Tibial artery (tissue), 4 donors: ENCODE results near the gene SLC9A3.

Experiments
- DNase-seq, 2 donors: peaks; one replicate each; pipeline ENCODE4 v3.0.0-alpha.2; 2019
- H3K27ac ChIP-seq, 2 donors: fragments of 200-600 bp; sonication (generic) in 1 of 2; 1 replicate in 1 of 2; 2 replicates in 1 of 2; pipeline ENCODE4 v1.5.1; 2018 to 2019; ENCODE audit warnings: mild to moderate bottlenecking in 1 of 2
- H3K27me3 ChIP-seq, 2 donors: fragments of 200-600 bp; sonication (generic) in 1 of 2; one replicate each; pipeline versions ENCODE4 v1.5.1 to v1.6.0; 2016 to 2019
- H3K36me3 ChIP-seq, 3 donors: fragments of 200-600 bp; sonication (generic) in 2 of 3; one replicate each; pipeline ENCODE4 v1.5.1; 2016 to 2019; ENCODE audit warnings: mild to moderate bottlenecking in 2 of 3
- H3K4me1 ChIP-seq, 4 donors: fragments of 200-600 bp; sonication (generic) in 2 of 4; 1 replicate in 3 of 4; 2 replicates in 1 of 4; pipeline ENCODE4 v1.5.1; 2016 to 2019
- H3K4me3 ChIP-seq, 2 donors: fragments of 200-600 bp; sonication (generic) in 1 of 2; 1 replicate in 1 of 2; 2 replicates in 1 of 2; pipeline ENCODE4 v1.5.1; 2018 to 2019; ENCODE audit warnings: mild to moderate bottlenecking in 2 of 2
- H3K9me3 ChIP-seq, 3 donors: fragments of 200-600 bp; sonication (generic) in 1 of 3; one replicate each; pipeline ENCODE4 v1.5.1; 2016 to 2019
- CTCF ChIP-seq, 2 experiments: fragments of 200-600 bp in 1 of 2; fragments of 450-650 bp in 1 of 2; IDR thresholded peaks; one replicate each; pipeline ENCODE4 v1.5.1; 2017 to 2019; ENCODE audit warnings: antibody characterized with exemption in 2 of 2, mild to moderate bottlenecking in 1 of 2, moderate library complexity in 1 of 2
- intact Hi-C: fragments of 100-400 bp; cut with DNase I; formaldehyde crosslinking; loops from one replicate; pipeline ENCODE4 v1.15.0; 2023; ENCODE audit warnings: low total_unique reads

Gene SLC9A3

DNA sequence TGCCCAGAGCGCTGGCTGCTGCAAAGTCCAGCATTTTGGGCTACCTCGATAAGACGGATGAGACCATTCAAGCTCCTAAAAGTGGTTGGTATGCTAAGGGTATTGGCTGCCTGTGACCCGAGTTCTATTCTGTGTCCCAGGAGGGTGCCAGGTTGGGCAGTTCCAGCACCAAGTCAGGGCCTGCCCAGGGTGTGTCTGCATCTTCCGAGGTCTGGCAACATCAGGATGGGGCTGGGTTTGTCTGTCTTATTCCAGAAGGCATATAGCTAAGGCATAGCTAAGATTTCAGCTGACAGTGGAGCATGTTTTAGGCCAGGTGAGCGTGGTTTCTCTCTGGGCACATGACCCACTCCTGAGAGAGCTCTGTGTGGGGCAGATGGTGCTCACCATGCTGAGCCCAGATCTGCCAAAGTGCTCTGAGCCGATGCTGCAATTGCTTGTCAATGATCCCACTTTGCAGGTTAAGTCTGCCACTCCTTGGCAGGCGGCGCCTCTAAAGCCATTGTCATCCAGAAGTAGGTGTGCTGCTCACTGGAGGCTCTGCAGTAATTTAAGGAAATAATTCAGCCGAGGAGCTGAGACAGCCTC lies 7.8 kb downstream of the SLC9A3 start:
- Histone ChIP-seq H3K9me3 (no peaks in the 10 kb centered on the region), H3K27ac (no peak overlapping the region), H3K36me3 (no peaks in the 10 kb centered on the region), H3K4me3 (no peak overlapping the region), H3K4me1 (no peaks in the 10 kb centered on the region), H3K27me3 (peaks cover 0 to 76% of the 10 kb centered on the region in 2 donors)
- no peak for DNase-seq
- intact Hi-C loops, result no loop called here
- no peak for TF ChIP-seq CTCF (IDR thresholded peaks at IDR 0.05)

DNA sequence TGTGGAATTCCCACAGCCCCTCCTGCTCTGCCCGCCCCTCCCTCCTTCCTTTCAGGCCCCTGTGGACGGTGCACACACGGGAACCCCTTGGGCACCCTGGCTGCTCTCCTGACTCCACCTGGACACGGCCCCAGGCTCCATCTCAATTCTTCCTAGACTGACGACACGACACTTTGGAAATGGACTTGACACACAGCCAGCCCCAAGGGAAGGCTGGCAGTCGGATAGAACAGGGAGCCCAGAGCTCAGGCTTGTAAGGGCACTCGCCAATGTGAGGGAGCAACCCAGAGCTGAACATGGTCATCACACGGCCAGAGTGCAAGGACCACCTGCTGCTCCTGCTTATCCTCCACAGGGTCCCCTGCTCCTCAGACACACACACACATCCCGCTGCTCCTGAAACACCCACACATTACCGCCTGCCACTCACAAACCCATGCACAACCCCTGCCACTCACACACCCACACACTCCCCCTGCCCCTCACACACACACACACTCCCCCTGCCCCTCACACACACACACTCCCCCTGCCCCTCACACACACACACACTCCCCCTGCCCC lies 8.9 kb downstream of the SLC9A3 start:
- Histone ChIP-seq H3K4me3 (no peak overlapping the region), H3K27me3 (peaks cover 0 to 67% of the 10 kb centered on the region in 2 donors), H3K36me3 (no peaks in the 10 kb centered on the region), H3K27ac (no peak overlapping the region), H3K9me3 (no peaks in the 10 kb centered on the region), H3K4me1 (no peaks in the 10 kb centered on the region)
- intact Hi-C loops, result no loop called here
- no peak for DNase-seq
- TF ChIP-seq CTCF (IDR thresholded peaks at IDR 0.05), result no peak

DNA sequence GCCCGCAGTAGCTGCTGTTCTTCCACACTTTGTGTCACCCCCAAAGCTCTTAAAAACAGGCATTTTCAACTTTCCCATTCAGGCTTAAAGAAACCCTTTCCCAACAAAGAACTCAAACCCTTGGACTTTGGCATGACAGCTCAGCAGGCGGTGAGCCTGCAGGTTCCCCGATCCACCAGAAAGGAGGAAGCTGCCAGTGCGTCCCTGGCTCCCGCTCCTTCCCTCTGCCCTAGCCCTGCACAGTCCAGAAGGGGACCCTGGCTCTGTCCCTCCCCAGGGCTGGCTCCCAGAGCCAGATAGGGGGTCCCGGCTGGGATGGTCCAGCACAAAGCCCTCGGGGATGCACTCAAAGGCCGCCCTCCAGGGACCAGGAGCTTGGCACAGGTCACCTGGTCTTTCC lies 9.6 kb downstream of the SLC9A3 start:
- no peaks in the 10 kb centered on the region for H3K9me3 ChIP-seq
- intact Hi-C loops, result no loop called here
- no peak overlapping the region for H3K4me3 ChIP-seq
- no peaks in the 10 kb centered on the region for H3K36me3 ChIP-seq
- peaks cover 0 to 6% (median 0%) of the 10 kb centered on the region in 4 donors for H3K4me1 ChIP-seq
- no peak overlapping the region for H3K27ac ChIP-seq
- no peak for TF ChIP-seq CTCF (IDR thresholded peaks at IDR 0.05)
- H3K27me3 ChIP-seq, result peaks cover 0 to 64% of the 10 kb centered on the region in 2 donors
- DNase-seq, result no peak

- intact Hi-C loops, result no loop called here
- H3K36me3 ChIP-seq, result no peaks in the 10 kb centered on the region
- TF ChIP-seq CTCF (IDR thresholded peaks at IDR 0.05), result no peak
- no peak overlapping the region for H3K4me3 ChIP-seq
- H3K27ac ChIP-seq, result no peak overlapping the region
- DNase-seq, result no peak
- H3K9me3 ChIP-seq, result no peaks in the 10 kb centered on the region
- peaks cover 0 to 6% (median 0%) of the 10 kb centered on the region in 4 donors for H3K4me1 ChIP-seq
- H3K27me3 ChIP-seq, result peaks cover 0 to 58% of the 10 kb centered on the region in 2 donors
These were observed 10.2 kb downstream of the SLC9A3 start for GRCh38 chr5:514101-514485.

DNA sequence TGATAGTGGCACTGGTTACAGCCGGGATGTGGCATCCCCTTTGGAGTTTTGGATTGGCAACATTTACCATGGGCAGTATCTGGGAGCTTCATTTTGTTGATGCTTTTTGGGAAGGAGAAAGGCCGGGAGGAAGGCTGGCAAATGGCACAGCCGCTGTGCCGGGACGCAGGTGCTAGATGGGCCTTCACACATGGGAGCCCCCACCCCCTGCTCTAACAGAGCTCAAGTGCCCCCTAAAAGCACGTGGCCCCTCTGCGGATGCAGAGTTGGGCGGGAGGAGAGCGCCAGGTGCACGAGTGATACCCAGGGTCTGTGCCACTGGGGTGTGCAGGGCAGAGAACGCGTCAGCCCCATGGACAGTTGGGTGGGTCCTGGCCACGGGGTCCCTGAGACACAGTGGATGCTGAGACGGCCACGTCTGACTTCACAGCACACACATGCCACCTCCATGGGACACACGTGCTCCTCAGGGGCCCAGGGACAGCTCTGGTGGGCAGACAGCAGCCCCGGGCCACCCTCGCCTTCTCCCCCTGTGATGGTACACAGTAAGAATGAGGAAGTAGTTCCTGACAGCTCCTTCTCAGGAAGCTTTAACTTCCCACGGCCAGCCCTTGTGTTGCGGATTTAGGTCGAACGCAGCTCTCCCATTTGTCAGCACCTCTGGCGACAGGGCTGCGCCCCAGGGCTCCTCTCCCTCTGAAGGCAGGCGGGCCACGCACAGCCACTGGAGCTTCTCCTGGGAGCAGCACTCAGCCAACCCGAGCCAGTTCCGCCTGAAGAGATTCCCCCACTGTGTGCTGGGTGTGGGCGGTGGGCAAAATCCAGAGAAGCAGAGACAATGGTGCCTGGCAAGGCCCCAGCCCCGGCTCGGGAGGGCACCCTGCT lies 10.8 kb downstream of the SLC9A3 start:
- Histone ChIP-seq H3K9me3 (no peaks in the 10 kb centered on the region), H3K4me3 (no peak overlapping the region), H3K4me1 (peaks cover 0 to 6% (median 0%) of the 10 kb centered on the region in 4 donors), H3K27ac (no peak overlapping the region), H3K36me3 (no peaks in the 10 kb centered on the region), H3K27me3 (peaks cover 0 to 52% of the 10 kb centered on the region in 2 donors)
- intact Hi-C loops, result no loop called here
- no peak for DNase-seq
- no peak for TF ChIP-seq CTCF (IDR thresholded peaks at IDR 0.05)
